ENCODE results near the gene APBA2.
"Not testable (repeated sequence)": the region's sequence is repeated elsewhere in the genome, so short reads cannot be mapped to it uniquely, and the experiment has no call there.

Gene APBA2

DNA sequence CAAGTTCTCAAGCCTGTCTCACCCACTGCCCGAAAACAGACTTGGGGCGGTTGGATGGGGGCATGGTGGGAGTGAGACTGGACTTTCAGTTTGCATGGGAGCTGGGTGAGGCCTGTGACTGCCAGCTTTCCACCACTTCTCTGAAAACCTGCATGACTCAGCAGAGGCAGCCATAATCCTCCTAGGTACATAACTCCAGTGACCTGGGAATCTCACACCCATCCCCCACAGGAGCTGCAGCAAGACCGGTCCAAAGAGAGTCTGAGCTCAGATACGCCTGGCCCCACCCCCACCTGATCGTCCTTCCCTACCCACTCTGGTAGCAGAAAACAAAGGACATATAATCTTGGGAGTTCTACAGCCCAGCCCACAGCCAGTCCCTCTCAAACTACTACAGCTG, 276.6 kb downstream of the APBA2 start:
- DNase-seq (ENCODE audit: low read depth): no peak

DNA sequence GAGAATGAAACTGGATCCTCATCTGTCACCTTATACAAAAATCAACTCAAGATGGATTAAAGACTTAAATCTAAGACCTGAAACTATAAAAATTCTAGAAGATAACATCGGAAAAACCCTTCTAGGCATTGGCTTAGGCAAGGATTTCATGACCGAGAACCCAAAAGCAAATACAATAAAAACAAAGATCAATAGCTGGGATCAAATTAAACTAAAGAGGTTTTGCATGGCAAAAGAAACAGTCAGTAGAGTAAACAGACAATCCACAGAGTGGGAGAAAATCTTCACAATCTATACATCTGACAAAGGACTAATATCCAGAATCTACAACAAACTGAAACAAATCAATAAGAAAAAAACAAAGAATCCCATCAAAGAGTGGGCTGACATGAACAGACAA, 281.3 kb downstream of the APBA2 start:
- DNase-seq (ENCODE audit: low read depth): not testable (repeated sequence)

Measured in stimulated activated CD8-positive, alpha-beta memory T cell treated with anti-CD3 and anti-CD28 coated beads, Interleukin-12 subunit alpha, Interleukin-12 subunit beta, amount 100 ng/mL, for 4 hours (primary cell).